ENCODE results near the gene GALNT10.

- TF ChIP-seq ASH2L (IDR thresholded peaks at IDR 0.05; ENCODE audit: borderline replicate concordance, low read depth) (no peak), TARDBP (IDR thresholded peaks at IDR 0.05; ENCODE audit: borderline replicate concordance) (no peak), CHD2 (IDR thresholded peaks at IDR 0.05; ENCODE audit: borderline replicate concordance, low read depth, low read length) (no peak), EZH2 (IDR thresholded peaks at IDR 0.05; ENCODE audit: borderline replicate concordance, control insufficient read depth, low read depth, low read length) (no peak), ZNF384 (IDR thresholded peaks at IDR 0.05; ENCODE audit: borderline replicate concordance, low read depth, low read length) (no peak)
Observed at GRCh38 chr5:154390096-154390495, 199.6 kb downstream of the GALNT10 start.
